Liver (tissue), 9 donors: ENCODE results near the gene DPF3. TPM values are rescaled to one million over a fixed set of nuclear protein-coding genes. Genes with fewer than 3 reads are reported as not detected.

Experiments used
- DNase-seq: peaks from one replicate; pipeline ENCODE4 v3.0.0-alpha.2; 2017; ENCODE audit warnings: low spot score
- H3K27ac ChIP-seq, 2 donors: one replicate each; pipeline ENCODE4 v1.7.0; 2013; ENCODE audit warnings: inconsistent platforms in 2 of 2, low read length in 2 of 2, control low read depth in 1 of 2, low read depth in 1 of 2, mild to moderate bottlenecking in 1 of 2
- H3K27me3 ChIP-seq, 4 donors: one replicate each; pipeline versions ENCODE4 v1.6.1 to v1.7.0; 2013; ENCODE audit warnings: low read length in 3 of 4, inconsistent platforms in 1 of 4, mild to moderate bottlenecking in 1 of 4, moderate library complexity in 1 of 4; ENCODE audit not compliant: control insufficient read depth in 4 of 4, insufficient read depth in 4 of 4
- H3K36me3 ChIP-seq, 4 donors: one replicate each; pipeline versions ENCODE4 v1.6.1 to v1.7.0; 2013; ENCODE audit warnings: low read length in 3 of 4, mild to moderate bottlenecking in 3 of 4, low read depth in 1 of 4, moderate library complexity in 1 of 4; ENCODE audit not compliant: control insufficient read depth in 4 of 4, insufficient read depth in 3 of 4
- H3K4me1 ChIP-seq, 4 donors: one replicate each; pipeline versions ENCODE4 v1.6.1 to v1.7.0; 2013; ENCODE audit warnings: low read length in 3 of 4, mild to moderate bottlenecking in 3 of 4, moderate library complexity in 1 of 4; ENCODE audit not compliant: control insufficient read depth in 4 of 4, insufficient read depth in 4 of 4
- H3K4me3 ChIP-seq, 3 donors: one replicate each; pipeline versions ENCODE4 v1.6.1 to v1.7.0; 2013; ENCODE audit warnings: low read length in 3 of 3, control low read depth in 1 of 3, low read depth in 1 of 3, mild to moderate bottlenecking in 1 of 3
- H3K9ac ChIP-seq, 2 donors: one replicate each; pipeline ENCODE4 v1.7.0; 2013; ENCODE audit warnings: low read length in 2 of 2, mild to moderate bottlenecking in 2 of 2, moderate library complexity in 2 of 2, control low read depth in 1 of 2, low read depth in 1 of 2
- H3K9me3 ChIP-seq, 4 donors: one replicate each; pipeline versions ENCODE4 v1.6.1 to v1.7.0; 2013; ENCODE audit warnings: low read length in 3 of 4; ENCODE audit not compliant: control insufficient read depth in 4 of 4
- CTCF ChIP-seq: fragments of 150-350 bp; IDR thresholded peaks from 2 replicates; pipeline ENCODE4 v1.5.1; 2017; ENCODE audit warnings: improper control_type of control experiment, low read depth, low read length; ENCODE audit not compliant: missing input control
- EGR1 ChIP-seq, 2 donors: IDR thresholded peaks; 2 replicates each; pipeline ENCODE4 v1.6.1; 2016 to 2018; ENCODE audit warnings: antibody characterized with exemption in 2 of 2, low read depth in 2 of 2
- FOXA1 ChIP-seq: IDR thresholded peaks from 2 replicates; pipeline ENCODE4 v1.6.1; 2016; ENCODE audit warnings: antibody characterized with exemption
- FOXA2 ChIP-seq: IDR thresholded peaks from 2 replicates; pipeline ENCODE4 v1.6.1; 2016; ENCODE audit warnings: antibody characterized with exemption
- GABPA ChIP-seq, 2 donors: IDR thresholded peaks in 1 of 2; conservative IDR thresholded peaks in 1 of 2; 2 replicates each; pipeline ENCODE4 v1.6.1; 2016; ENCODE audit warnings: antibody characterized with exemption in 2 of 2, mild to moderate bottlenecking in 1 of 2, moderate library complexity in 1 of 2
- HNF4A ChIP-seq, 2 donors: conservative IDR thresholded peaks; 2 replicates each; pipeline ENCODE4 v1.6.1; 2016; ENCODE audit warnings: antibody characterized with exemption in 2 of 2, mild to moderate bottlenecking in 2 of 2
- HNF4G ChIP-seq: IDR thresholded peaks from 2 replicates; pipeline ENCODE4 v1.6.1; 2016; ENCODE audit warnings: antibody characterized with exemption
- JUND ChIP-seq, 2 donors: IDR thresholded peaks; 2 replicates each; pipeline ENCODE4 v1.6.1; 2016; ENCODE audit warnings: antibody characterized with exemption in 2 of 2
- MAX ChIP-seq: IDR thresholded peaks from 2 replicates; pipeline ENCODE4 v1.6.1; 2016; ENCODE audit warnings: antibody characterized with exemption
- NR2F2 ChIP-seq: IDR thresholded peaks from 2 replicates; pipeline ENCODE4 v1.6.1; 2016; ENCODE audit warnings: antibody characterized with exemption
- RAD21 ChIP-seq, 2 donors: IDR thresholded peaks; 2 replicates each; pipeline ENCODE4 v1.6.1; 2016; ENCODE audit warnings: antibody characterized with exemption in 2 of 2, mild to moderate bottlenecking in 2 of 2
- REST ChIP-seq: IDR thresholded peaks from 2 replicates; pipeline ENCODE4 v1.6.1; 2016; ENCODE audit warnings: antibody characterized with exemption, mild to moderate bottlenecking
- SP1 ChIP-seq: IDR thresholded peaks from 2 replicates; pipeline ENCODE4 v1.6.1; 2018; ENCODE audit warnings: antibody characterized with exemption, mild to moderate bottlenecking
- TAF1 ChIP-seq: conservative IDR thresholded peaks from 2 replicates; pipeline ENCODE4 v1.6.1; 2016; ENCODE audit warnings: antibody characterized with exemption, mild to moderate bottlenecking
- YY1 ChIP-seq: IDR thresholded peaks from 2 replicates; pipeline ENCODE4 v1.6.1; 2016; ENCODE audit warnings: antibody characterized with exemption, mild to moderate bottlenecking
- ZBTB33 ChIP-seq: IDR thresholded peaks from 2 replicates; pipeline ENCODE4 v1.6.1; 2016; ENCODE audit warnings: antibody characterized with exemption
- WGBS: extraction: QIAGEN DNeasy Blood & Tissue Kit; methylation state at CpG from one replicate; pipeline ENCODE4 v1.1.7; 2013; 5-methylcytosine and 5-hydroxymethylcytosine counted together
- polyA plus RNA-seq, 2 donors: library from polyadenylated mRNA; stranded (reverse) in 1 of 2; unstranded in 1 of 2; fragments of 200-250 nt in 1 of 2; fragments of >200 nt in 1 of 2; fragmentation: Nextera tagmentation in 1 of 2; extraction: Ambion mirVana in 1 of 2; gene quantifications; one replicate each; pipeline versions ENCODE4 v1.2.1 to v1.2.3, GENCODE V29; 2013 to 2015
- total RNA-seq, 2 donors: library from RNA; depleted of rRNA; stranded (reverse); fragments of >200 nt; gene quantifications; one replicate each; pipeline ENCODE4 v1.2.3, GENCODE V29; 2014
- TF ChIP-seq, protein P1 (sequence below): IDR thresholded peaks from 2 replicates; pipeline ENCODE4 v1.6.1; 2016; ENCODE audit warnings: antibody characterized with exemption
- donor health status: healthy.
- donor health status: healthy.
- donor health status: healthy.
- donor health status: healthy.
- donor health status: healthy.

The DPF3 gene
- total and polyA plus RNA-seq, 4 donors, result 1.1 to 23.2 (median 2.5) TPM

GRCh38 chr14:72901361-72901760, 7.5 kb upstream of the DPF3 start:
- no peak overlapping the region for H3K27ac ChIP-seq
- DNase-seq, result no peak
- TF ChIP-seq TAF1, result no peak
- TF ChIP-seq JUND (IDR thresholded peaks at IDR 0.05), result no peak
- TF ChIP-seq FOXA2, result no peak
- TF ChIP-seq ZBTB33, result no peak
- no peak for TF ChIP-seq CTCF
- no peak for TF ChIP-seq YY1
- TF ChIP-seq HNF4G, result no peak
- TF ChIP-seq, protein P1, sequence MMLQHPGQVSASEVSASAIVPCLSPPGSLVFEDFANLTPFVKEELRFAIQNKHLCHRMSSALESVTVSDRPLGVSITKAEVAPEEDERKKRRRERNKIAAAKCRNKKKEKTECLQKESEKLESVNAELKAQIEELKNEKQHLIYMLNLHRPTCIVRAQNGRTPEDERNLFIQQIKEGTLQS, result no peak
- no peak for TF ChIP-seq MAX
- no peak for TF ChIP-seq NR2F2
- no peak for TF ChIP-seq HNF4A (conservative IDR thresholded peaks at IDR 0.05)
- TF ChIP-seq EGR1 (IDR thresholded peaks at IDR 0.05; ENCODE audit: low read depth in 2 of 2), result no peak
- no peak for TF ChIP-seq RAD21 (IDR thresholded peaks at IDR 0.05)
- TF ChIP-seq SP1, result no peak
- no peak for TF ChIP-seq REST
- TF ChIP-seq GABPA (IDR thresholded peaks at IDR 0.05 in 1 of 2, conservative IDR thresholded peaks at IDR 0.05 in 1 of 2), result no peak
- TF ChIP-seq FOXA1, result no peak
- peaks cover 0 to 11% (median 4%) of the 10 kb centered on the region in 4 donors for H3K4me1 ChIP-seq
- H3K9ac ChIP-seq, result no peak overlapping the region
- no peaks in the 10 kb centered on the region for H3K36me3 ChIP-seq
- H3K9me3 ChIP-seq, result no peaks in the 10 kb centered on the region
- no peak overlapping the region for H3K4me3 ChIP-seq
- H3K27me3 ChIP-seq, result no peaks in the 10 kb centered on the region
- WGBS, result 85% methylated on average over 3 of the region's 3 CpGs

DNA sequence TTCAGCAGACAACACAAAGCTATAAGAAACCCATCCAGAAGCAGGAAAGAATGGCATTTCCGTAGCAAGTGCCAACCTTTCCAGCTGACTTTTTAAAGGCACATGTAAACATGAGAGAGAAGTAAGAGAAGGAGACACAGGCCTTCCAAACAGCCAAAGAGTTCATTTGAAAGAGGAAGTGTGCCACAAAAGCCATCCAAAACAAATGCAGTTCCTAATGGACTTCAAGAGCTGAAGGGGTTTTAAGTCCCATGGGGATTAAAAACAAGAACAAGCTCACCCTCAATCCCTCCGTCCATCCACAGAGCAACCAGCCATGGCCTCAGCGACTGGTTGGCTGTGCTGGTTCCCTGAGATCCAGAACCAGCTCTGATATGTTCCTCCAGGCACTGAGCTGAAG, 4.5 kb upstream of the DPF3 start:
- Histone ChIP-seq H3K4me1 (peaks cover 0 to 12% (median 6%) of the 10 kb centered on the region in 4 donors), H3K9me3 (no peaks in the 10 kb centered on the region), H3K27me3 (no peaks in the 10 kb centered on the region), H3K36me3 (no peaks in the 10 kb centered on the region), H3K9ac (no peak overlapping the region), H3K27ac (no peak overlapping the region), H3K4me3 (no peak overlapping the region)
- 64% methylated on average over 3 of the region's 3 CpGs for WGBS
- DNase-seq, result no peak
- TF ChIP-seq SP1 (no peak), GABPA (IDR thresholded peaks at IDR 0.05 in 1 of 2, conservative IDR thresholded peaks at IDR 0.05 in 1 of 2) (no peak), CTCF (no peak), REST (no peak), HNF4G (no peak), FOXA2 (no peak), FOXA1 (no peak), YY1 (no peak)
